Right lung (tissue), 5 donors: ENCODE results near the gene PDGFD. TPM values are rescaled to one million over a fixed set of nuclear protein-coding genes. Genes with fewer than 3 reads are reported as not detected.

ENCODE experiments used
- DNase-seq, 2 donors: peaks; one replicate each; pipeline ENCODE4 v3.0.0-alpha.2; 2013
- polyA plus RNA-seq, 5 donors: library from polyadenylated mRNA; unstranded; fragments of 120-200 nt; gene quantifications; one replicate each; pipeline versions ENCODE4 v1.2.1 to v1.2.3, GENCODE V29; 2013; ENCODE audit warnings: inconsistent platforms in 1 of 5, low replicate concordance in 1 of 5; ENCODE audit not compliant: insufficient read length in 5 of 5, insufficient read depth in 1 of 5

PDGFD gene
- polyA plus RNA-seq, 5 donors = 4.3 to 7.6 (median 6.0) TPM

- DNase-seq = no peak
Measured at GRCh38 chr11:104003491-104003890, 160.5 kb downstream of the PDGFD start.

DNA sequence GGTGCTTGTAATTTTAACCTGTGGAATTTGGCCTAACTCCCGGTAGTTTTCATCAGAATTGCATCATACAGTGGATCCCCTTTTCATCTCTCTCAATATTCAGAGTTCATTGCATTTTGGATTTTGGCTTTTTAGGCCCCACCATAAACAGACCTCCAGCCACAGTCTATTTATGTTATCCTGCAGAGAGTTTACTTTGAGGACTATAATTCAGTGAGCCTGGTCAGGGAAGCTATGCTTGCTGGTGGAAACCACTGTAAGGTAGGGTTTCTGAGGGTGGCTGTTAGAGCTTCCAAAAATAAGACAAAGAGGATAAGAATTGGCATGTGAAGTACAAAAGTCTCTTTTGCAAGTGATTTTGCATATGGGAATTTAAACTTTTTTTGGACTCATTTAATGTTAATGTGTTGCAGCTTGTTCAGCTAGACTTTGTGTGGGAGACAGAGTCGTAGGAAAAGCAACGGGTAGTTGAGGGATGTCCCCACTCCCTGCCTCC is 162.3 kb downstream of the PDGFD start:
- DNase-seq = no peak

GRCh38 chr11:104000798-104001197 is 163.1 kb downstream of the PDGFD start:
- DNase-seq = no peak

GRCh38 chr11:103998826-103999508 is 165.0 kb downstream of the PDGFD start:
- no peak for DNase-seq

DNA sequence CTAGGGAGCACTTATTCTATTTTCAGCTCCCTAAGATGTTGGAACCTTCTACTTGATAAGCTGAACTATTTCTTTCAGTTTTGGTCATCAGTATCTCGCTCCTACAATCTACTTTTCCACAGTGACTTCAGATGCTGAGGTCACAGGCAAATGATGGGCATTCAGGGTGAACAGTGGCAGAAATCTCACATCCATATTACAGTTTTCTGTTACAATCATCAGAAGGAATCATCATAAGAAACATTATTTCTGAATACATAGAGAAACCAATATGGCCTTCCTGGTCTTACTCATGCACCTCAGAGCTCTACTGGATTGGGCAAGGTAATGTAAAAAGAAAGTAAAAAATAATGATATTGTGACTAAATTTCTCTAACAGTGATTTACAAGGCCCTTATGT is 166.9 kb downstream of the PDGFD start:
- no peak for DNase-seq

DNA sequence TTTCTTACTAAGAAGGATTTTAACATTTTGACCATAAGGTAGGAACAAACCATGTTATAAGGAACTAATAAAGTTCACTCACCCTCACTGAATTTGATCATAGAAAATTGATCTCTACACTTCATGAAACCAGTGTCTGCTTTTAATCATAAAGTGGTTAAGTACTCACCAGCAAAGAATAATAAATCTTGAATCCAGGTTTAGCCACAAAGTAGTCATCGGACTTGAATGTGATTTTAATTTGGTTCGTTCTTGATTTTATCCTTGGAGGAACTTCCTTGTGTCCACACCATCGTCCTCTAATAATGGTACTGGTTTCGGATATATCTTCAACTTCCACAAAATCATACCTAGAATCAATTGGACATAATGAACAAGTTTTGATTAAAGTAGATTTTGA is 168.1 kb downstream of the PDGFD start:
- no peak for DNase-seq

DNA sequence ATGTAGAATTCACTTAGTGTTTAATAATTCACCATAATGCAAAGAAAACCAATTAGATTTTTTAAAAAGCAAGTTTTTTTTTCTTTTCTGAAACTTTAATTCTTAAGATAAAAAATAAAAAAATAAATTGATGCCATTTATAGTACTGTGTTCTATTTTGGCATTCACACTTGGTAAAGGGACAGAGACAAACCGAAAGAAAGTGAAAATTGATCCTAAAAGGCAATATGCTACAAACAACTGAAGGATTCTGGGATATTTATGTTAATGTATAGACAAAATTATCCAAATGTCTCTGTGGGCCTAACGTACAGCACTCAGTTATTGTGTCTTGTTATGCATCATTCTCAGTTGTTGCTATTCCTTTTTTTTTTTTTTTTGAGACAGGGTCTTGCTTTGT is 169.4 kb downstream of the PDGFD start:
- no peak for DNase-seq

GRCh38 chr11:103994094-103994493 is 169.9 kb downstream of the PDGFD start:
- no peak for DNase-seq

DNA sequence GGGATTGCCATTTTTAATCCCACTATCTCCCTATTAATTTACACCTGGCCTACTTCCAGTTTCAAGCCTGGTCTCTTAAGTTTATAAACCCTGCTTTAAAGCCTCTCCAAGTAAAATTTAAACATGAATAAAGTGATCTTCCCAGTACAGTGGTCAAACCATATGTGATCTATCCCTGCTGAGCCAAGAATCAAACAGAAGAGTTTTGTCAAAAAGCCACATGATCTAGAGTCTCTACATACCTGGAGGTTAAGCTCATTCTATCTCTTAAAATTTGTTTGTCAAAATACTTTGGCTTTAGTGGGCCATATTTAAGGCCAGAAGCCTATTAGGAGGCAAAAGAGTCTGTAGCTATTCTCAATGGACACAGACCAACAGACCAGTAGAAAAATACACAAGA is 170.4 kb downstream of the PDGFD start:
- no peak for DNase-seq

DNA sequence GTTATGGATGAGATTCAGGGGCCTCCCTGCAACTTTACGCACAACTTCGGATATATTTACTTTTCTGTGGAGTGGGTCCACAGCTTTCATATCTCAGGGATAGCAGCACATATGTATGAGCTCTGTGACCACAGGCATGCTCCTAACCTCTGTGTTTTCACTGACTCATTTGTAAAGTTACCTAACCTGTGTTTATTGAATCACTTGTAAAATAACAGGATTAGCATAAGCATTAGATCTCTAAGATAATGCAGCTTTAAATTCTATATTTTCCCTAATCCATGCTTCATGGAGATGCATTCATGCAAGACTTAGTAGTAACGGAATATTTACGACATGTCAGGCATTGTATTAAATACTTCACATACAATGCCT is 175.4 kb downstream of the PDGFD start:
- no peak for DNase-seq

DNA sequence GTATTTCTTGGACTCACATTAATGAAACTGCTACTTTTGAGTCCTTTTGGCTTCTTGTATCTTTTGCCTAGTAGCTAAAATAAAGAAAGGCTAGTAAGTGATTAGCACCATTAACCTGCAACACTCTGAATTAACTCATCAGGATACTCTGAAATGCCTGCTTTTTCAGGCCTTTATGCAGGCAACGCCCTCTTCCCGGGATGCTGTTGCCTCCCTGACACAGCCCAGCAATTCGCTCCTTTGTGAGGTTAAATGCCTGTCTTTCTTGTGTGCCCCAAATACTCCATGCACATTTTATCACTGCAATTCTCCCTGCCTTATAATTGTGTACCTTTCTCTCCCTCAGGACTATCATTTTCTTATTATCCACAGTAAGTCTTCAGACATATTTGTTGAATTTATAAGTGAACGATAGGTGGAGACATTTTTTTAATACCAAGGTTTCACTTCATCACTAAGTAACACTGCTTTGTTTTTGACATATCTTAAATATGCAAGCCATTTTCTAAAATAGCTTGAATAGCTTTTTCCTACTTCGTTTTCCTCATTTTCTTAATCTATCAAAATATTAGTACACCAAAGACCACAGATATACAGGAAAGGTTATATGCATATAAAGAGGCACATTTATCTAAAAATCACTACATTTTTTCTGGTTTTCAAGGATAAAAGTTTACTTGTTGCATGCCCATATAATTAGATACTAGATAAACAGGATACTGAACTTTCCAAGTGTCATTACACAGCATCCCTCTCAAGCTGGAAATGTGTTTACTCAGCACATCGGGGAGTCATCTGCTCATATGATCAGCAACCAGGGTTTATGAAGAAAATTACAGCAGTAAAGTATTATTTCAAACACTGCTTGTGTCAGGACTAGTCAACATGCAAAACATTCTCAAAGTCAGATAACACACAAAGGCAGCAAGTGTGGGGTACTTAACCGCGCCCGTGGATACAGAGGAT is 176.0 kb downstream of the PDGFD start:
- no peak for DNase-seq

DNA sequence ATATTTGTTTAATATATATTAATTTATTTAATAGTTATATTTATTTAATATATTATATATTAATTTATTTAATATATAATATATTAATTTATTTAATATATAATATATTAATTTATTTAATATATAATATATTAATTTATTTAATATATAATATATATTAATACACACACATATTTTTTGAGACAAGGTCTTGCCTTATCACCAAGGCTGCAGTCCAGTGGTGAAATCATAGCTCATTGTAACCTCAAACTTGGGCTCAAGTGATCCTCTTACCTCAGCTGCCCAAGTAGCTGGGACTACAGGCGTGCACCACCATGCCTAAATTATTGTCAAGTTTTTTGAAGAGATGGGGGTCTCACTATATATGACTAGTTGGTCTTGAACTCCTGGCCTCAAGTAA is 178.9 kb downstream of the PDGFD start:
- DNase-seq = no peak

DNA sequence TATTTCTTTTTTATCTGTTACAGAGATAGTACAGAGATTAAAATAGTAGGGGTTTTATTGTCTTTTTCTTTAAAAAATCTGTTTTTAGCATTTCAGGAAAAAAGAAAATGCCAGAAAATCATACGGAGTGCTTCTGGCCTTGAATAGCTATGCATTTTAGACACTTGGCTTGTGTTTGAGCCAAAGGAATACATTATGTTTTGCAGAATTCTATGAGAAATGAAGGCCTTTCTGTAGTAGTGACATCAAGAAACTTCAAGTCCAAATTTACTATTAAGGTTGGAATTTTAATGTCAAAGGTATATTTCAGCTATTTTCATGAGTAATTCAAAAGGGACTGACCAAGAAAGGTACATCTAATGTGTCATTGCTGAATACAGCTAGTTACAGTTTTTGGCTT is 183.8 kb downstream of the PDGFD start:
- DNase-seq = no peak

DNA sequence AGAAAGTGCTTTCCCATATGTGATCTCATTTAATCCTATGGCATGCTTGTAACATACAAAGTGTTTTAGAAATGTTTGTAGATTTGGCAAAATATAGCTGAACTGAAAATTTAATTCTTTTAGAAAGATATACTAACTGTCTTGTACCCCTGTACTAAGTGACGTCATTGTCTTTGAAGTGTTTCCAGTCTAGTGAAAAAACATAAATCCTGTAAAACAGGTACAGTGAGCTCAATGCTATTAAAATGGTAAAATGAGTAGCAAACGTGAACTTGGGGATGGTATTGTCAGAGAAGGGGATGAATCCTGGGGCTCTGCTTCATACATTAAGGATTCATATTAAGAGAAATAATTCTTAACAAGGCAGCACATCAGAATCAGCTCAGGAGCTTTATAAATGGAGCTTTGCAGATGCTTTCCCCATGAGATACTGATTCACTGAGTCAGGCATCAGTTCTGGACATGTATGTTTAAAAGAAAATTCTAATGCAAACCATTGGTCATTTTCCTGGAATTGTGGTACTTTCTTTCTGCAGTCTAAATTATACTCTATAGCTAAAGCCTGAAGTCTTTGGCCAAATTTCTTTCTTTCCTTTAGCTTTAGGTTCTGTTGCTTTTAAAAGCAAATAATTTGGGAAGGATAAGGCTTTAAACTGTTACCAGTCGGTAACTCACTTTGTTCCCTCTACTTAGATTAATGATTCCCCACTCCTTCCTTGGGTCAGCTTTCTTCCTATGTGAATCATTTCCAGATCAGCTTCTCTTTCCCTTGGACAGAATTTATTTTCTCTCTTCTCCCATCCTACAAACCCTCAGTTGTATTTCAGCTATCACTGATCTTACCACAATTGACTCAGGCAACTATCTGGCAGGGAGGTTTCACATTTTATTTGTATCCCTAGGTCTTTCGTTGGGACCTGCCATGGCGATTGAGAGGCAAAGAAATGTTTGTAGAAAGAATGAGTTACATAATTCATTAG is 185.0 kb downstream of the PDGFD start:
- peak in 1 of 2 donors; percentile 2 for DNase-seq

DNA sequence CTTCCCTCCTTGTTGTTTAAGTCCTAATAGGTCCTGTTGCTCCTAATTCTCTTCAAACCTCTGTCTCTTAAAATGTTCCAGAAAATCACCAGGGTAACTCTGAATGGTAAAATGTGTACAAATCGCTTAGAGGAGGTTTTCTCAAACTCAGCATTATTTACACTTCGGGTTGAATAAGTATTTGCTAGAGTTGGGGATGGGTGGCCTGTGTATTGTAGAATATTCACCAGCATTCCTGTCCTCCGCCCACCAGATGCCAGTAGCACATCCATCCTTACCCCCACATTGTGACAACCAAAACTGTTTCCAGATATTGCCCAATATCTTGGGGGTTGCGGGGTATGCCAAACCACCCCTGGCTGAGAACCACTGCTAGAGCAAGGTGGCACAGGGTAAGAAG is 191.9 kb downstream of the PDGFD start:
- DNase-seq = no peak

GRCh38 chr11:103970701-103971249 is 193.2 kb downstream of the PDGFD start:
- no peak for DNase-seq

GRCh38 chr11:103968685-103969084 is 195.3 kb downstream of the PDGFD start:
- DNase-seq = no peak

DNA sequence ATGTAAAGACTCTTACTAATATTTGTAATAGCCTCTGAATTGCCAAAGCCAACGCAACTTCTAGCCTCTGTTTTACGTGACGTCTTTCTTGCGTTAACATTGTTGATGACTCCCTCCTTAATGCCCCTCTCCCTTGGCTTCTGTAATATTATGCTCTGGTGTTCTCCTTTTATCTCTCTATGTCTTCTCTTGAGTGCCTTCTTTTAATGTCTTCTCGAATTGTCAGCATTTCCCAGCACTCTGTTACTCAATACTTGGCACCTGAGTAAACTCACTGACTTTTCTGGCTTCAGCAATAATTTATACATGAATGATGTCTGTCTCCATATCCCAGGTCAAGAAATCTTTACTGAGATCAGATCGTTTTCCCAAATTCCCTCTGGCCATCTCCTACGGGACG is 196.0 kb downstream of the PDGFD start:
- no peak for DNase-seq

GRCh38 chr11:103964390-103964789 is 199.6 kb downstream of the PDGFD start:
- no peak for DNase-seq

DNA sequence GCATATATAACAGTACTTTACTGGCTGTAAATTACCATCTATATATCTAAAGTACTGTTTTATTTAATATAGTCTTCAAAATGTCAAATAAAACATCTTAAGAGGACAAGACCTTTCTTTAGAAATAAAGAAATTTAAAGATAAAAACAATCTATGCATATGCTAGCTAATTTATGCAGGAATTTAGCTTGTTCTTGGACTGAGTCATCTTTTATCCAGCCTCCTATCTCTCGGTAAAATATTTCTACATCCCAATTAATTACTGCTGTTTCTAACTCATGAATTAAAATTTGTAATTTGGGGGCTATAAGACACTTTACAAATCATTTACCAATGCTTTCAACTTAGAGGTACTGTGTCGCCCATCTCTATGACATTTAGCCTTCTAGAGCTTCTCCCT is 200.3 kb downstream of the PDGFD start:
- DNase-seq = no peak

GRCh38 chr11:103961010-103961409 is 202.9 kb downstream of the PDGFD start:
- DNase-seq = no peak
